Suprapubic skin (tissue), 4 donors: Measurements from ENCODE around the gene GALNT9. TPM values are rescaled to one million over a fixed set of nuclear protein-coding genes. Genes with fewer than 3 reads are reported as not detected.

Experiments used
- DNase-seq, 2 donors: peaks; one replicate each; pipeline ENCODE4 v3.0.0-alpha.2; 2019; ENCODE audit warnings: low spot score in 2 of 2
- H3K27ac ChIP-seq: fragments of 200-600 bp; sonication (generic); one replicate; pipeline ENCODE4 v1.5.1; 2019
- H3K27me3 ChIP-seq: fragments of 200-600 bp; sonication (generic); one replicate; pipeline ENCODE4 v1.5.1; 2019
- H3K36me3 ChIP-seq: fragments of 200-600 bp; sonication (generic); one replicate; pipeline ENCODE4 v1.5.1; 2019
- H3K4me1 ChIP-seq: fragments of 200-600 bp; sonication (generic); one replicate; pipeline ENCODE4 v1.5.1; 2019
- H3K4me3 ChIP-seq: fragments of 200-600 bp; sonication (generic); one replicate; pipeline ENCODE4 v1.5.1; 2019; ENCODE audit warnings: mild to moderate bottlenecking
- H3K9me3 ChIP-seq: fragments of 200-600 bp; sonication (generic); one replicate; pipeline ENCODE4 v1.5.1; 2019
- CTCF ChIP-seq, 2 donors: fragments of 200-600 bp in 1 of 2; fragments of 450-650 bp in 1 of 2; sonication (generic) in 1 of 2; IDR thresholded peaks; one replicate each; pipeline ENCODE4 v1.5.1; 2016 to 2019; ENCODE audit warnings: antibody characterized with exemption in 2 of 2, mild to moderate bottlenecking in 1 of 2, moderate library complexity in 1 of 2
- EP300 ChIP-seq: sonication (generic); formaldehyde crosslinking; IDR thresholded peaks from one replicate; pipeline ENCODE4 v1.6.1; 2017; ENCODE audit warnings: antibody characterized with exemption
- POLR2A ChIP-seq, 2 donors: fragments of 450-650 bp; IDR thresholded peaks; one replicate each; pipeline ENCODE4 v1.6.1; 2017; ENCODE audit warnings: antibody characterized with exemption in 2 of 2, mild to moderate bottlenecking in 2 of 2, moderate library complexity in 2 of 2
- POLR2AphosphoS5 ChIP-seq, 3 donors: sonication (generic); formaldehyde crosslinking; IDR thresholded peaks; one replicate each; pipeline ENCODE4 v1.6.1; 2017; ENCODE audit warnings: antibody characterized with exemption in 3 of 3
- WGBS: methylation state at CpG from one replicate; pipeline ENCODE4 v1.1.5; 2018; 5-methylcytosine and 5-hydroxymethylcytosine counted together
- total RNA-seq, 4 donors: library from RNA; depleted of rRNA; stranded (reverse); fragments of >200 nt; gene quantifications; one replicate each; pipeline ENCODE4 v1.1.0, GENCODE V29; 2016

Gene GALNT9
- total RNA-seq, 4 donors from 2014 or later = not detected

- WGBS = 79% methylated on average over 19 of the region's 19 CpGs
- Histone ChIP-seq H3K27me3 (peaks cover 70% of the 10 kb centered on the region), H3K4me1 (peaks cover 3% of the 10 kb centered on the region), H3K4me3 (no peak overlapping the region), H3K27ac (no peak overlapping the region), H3K36me3 (no peaks in the 10 kb centered on the region), H3K9me3 (no peaks in the 10 kb centered on the region)
- TF ChIP-seq POLR2AphosphoS5 (IDR thresholded peaks at IDR 0.05) (no peak), CTCF (IDR thresholded peaks at IDR 0.05) (no peak), EP300 (no peak)
- DNase-seq = no peak
Measured at GRCh38 chr12:132179431-132180362, 149.7 kb downstream of the GALNT9 start.

GRCh38 chr12:132178801-132179401, 150.5 kb downstream of the GALNT9 start:
- Histone ChIP-seq H3K4me1 (peaks cover 3% of the 10 kb centered on the region), H3K27me3 (peaks cover 78% of the 10 kb centered on the region), H3K9me3 (no peaks in the 10 kb centered on the region), H3K36me3 (no peaks in the 10 kb centered on the region), H3K27ac (no peak overlapping the region), H3K4me3 (no peak overlapping the region)
- DNase-seq = no peak
- TF ChIP-seq POLR2AphosphoS5 (IDR thresholded peaks at IDR 0.05) (no peak), CTCF (IDR thresholded peaks at IDR 0.05) (no peak), POLR2A (IDR thresholded peaks at IDR 0.05) (no peak), EP300 (no peak)
- 50% methylated on average over 25 of the region's 39 CpGs for WGBS

GRCh38 chr12:132178316-132178715, 151.1 kb downstream of the GALNT9 start:
- WGBS = 31% methylated on average over 8 of the region's 8 CpGs
- Histone ChIP-seq H3K4me3 (no peak overlapping the region), H3K4me1 (peaks cover 3% of the 10 kb centered on the region), H3K9me3 (no peaks in the 10 kb centered on the region), H3K27ac (no peak overlapping the region), H3K36me3 (no peaks in the 10 kb centered on the region), H3K27me3 (peaks cover 84% of the 10 kb centered on the region)
- no peak for TF ChIP-seq CTCF (IDR thresholded peaks at IDR 0.05)
- TF ChIP-seq EP300 = no peak
- no peak for TF ChIP-seq POLR2A (IDR thresholded peaks at IDR 0.05)
- TF ChIP-seq POLR2AphosphoS5 (IDR thresholded peaks at IDR 0.05) = no peak
- no peak for DNase-seq

- Histone ChIP-seq H3K27me3 (peaks cover 88% of the 10 kb centered on the region), H3K27ac (no peak overlapping the region), H3K4me1 (peaks cover 3% of the 10 kb centered on the region), H3K9me3 (no peaks in the 10 kb centered on the region), H3K4me3 (no peak overlapping the region), H3K36me3 (no peaks in the 10 kb centered on the region)
- WGBS = 69% methylated on average over 22 of the region's 25 CpGs
- TF ChIP-seq POLR2AphosphoS5 (IDR thresholded peaks at IDR 0.05) (no peak), POLR2A (IDR thresholded peaks at IDR 0.05) (no peak), CTCF (IDR thresholded peaks at IDR 0.05) (no peak), EP300 (no peak)
- DNase-seq = no peak
Measured at GRCh38 chr12:132176920-132177551, 152.4 kb downstream of the GALNT9 start.
